ENCODE results near the gene PLCXD1.

DNA sequence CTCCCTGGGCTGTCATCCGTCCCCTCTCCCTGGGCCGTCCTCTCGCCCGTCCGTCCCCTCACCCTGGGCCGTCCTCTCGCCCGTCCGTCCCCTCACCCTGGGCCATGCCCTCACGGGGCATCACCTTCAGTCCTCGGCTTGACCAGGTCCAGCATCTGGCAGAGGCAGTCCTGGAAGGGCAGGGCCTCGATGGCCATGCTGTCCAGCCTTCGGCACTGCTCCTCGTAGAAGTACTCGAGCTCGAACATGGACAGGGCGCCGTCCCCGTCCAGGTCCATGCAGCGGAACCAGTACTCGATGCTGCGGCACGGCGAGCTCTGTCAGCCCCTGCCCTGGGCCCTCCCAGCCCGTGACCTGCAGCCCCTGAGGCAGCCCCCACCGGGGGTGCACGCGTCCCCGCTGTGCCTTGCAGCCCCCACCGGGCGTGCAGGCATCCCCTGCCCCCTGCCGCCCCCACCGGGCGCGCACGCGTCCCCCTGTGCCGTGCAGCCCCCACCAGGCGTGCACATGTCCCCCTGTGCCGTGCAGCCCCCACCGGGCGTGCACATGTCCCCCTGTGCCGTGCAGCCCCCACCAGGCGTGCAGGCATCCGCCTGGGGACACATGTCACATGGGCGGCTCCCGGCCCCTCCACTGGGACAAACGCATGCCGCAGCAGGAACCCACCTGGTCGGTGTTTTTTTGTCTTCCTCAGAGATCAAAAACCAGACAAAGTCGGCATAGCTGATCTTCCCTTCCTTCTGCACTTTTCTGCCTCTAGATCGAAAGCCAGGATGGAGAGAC lies 59.7 kb downstream of the PLCXD1 start:
- no peak for TF ChIP-seq CTCF (IDR thresholded peaks at IDR 0.05; ENCODE audit: borderline replicate concordance, extremely low read depth, low read length, poor library complexity, severe bottlenecking)
- no peak for TF ChIP-seq EZH2 (IDR thresholded peaks at IDR 0.05; ENCODE audit: borderline replicate concordance, low read depth, low read length, severe bottlenecking)

Measured in DND-41 (cell line).